ENCODE measurements around the gene TGFBI. TPM values are rescaled to one million over a fixed set of nuclear protein-coding genes. Genes with fewer than 3 reads are reported as not detected.

Gene TGFBI
- total RNA-seq, 1 donor from 2014 or later: 9.5 TPM

DNA sequence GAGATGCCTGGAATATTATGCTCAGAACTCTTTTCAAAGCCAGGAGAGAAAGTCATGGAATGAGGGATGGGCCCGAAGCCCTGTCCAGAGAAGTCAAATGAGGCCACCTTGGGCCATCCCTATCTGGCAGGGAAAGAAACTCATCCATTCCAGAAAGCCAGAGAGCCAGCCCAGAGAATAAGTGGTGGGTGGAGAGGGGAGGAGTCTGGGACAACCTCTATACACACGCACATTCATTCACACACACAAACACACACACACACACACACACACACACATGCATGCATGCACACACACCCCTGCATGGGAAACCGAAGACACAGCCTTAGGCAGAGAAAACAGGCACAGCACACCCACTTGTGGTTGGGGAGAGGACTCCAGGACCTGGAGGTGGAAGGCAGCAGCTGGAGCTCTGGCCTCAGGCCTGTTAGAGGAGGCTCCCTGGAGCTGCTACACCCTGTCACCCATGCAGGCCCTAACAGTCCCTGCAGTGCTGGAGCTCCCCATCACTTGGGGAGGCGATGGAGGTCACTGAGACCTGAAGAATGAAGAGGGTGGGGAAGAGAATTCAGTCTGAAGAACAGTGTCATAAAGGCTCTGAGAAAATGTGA, 38.0 kb downstream of the TGFBI start:
- no peak overlapping the region for H3K4me3 ChIP-seq
- Mint-ChIP-seq H3K9me3 (peaks cover 8% of the 10 kb centered on the region), H3K4me3 (no peak overlapping the region), H3K36me3 (no peaks in the 10 kb centered on the region), H3K27ac (no peak overlapping the region), H3K4me1 (peaks cover 5% of the 10 kb centered on the region), H3K27me3 (ENCODE audit: insufficient read depth, low read depth) (no peaks in the 10 kb centered on the region)
- H3K36me3 ChIP-seq: no peaks in the 10 kb centered on the region
- H3K79me2 ChIP-seq (ENCODE audit: low read depth): no peaks in the 10 kb centered on the region
- DNase-seq (ENCODE audit: low spot score): no peak
- H3K4me1 ChIP-seq: no peaks in the 10 kb centered on the region
- H3K4me2 ChIP-seq: no peak overlapping the region
- no peak overlapping the region for H3K9ac ChIP-seq
- no peaks in the 10 kb centered on the region for H4K20me1 ChIP-seq (ENCODE audit: low read depth)
- TF ChIP-seq EZH2 (IDR thresholded peaks at IDR 0.05) (no peak), EZH2phosphoT487 (IDR thresholded peaks at IDR 0.05) (no peak)
- TF ChIP-seq, protein P1, sequence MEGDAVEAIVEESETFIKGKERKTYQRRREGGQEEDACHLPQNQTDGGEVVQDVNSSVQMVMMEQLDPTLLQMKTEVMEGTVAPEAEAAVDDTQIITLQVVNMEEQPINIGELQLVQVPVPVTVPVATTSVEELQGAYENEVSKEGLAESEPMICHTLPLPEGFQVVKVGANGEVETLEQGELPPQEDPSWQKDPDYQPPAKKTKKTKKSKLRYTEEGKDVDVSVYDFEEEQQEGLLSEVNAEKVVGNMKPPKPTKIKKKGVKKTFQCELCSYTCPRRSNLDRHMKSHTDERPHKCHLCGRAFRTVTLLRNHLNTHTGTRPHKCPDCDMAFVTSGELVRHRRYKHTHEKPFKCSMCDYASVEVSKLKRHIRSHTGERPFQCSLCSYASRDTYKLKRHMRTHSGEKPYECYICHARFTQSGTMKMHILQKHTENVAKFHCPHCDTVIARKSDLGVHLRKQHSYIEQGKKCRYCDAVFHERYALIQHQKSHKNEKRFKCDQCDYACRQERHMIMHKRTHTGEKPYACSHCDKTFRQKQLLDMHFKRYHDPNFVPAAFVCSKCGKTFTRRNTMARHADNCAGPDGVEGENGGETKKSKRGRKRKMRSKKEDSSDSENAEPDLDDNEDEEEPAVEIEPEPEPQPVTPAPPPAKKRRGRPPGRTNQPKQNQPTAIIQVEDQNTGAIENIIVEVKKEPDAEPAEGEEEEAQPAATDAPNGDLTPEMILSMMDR (IDR thresholded peaks at IDR 0.05): no peak
- no peak overlapping the region for H3K27ac ChIP-seq
- H3K9me3 ChIP-seq (ENCODE audit: low read depth): no peaks in the 10 kb centered on the region
- no peaks in the 10 kb centered on the region for H3K27me3 ChIP-seq
- H2AFZ ChIP-seq (replicated peaks): no peak overlapping the region
- H3F3A ChIP-seq (ENCODE audit: low read depth): no peaks in the 10 kb centered on the region

DNA sequence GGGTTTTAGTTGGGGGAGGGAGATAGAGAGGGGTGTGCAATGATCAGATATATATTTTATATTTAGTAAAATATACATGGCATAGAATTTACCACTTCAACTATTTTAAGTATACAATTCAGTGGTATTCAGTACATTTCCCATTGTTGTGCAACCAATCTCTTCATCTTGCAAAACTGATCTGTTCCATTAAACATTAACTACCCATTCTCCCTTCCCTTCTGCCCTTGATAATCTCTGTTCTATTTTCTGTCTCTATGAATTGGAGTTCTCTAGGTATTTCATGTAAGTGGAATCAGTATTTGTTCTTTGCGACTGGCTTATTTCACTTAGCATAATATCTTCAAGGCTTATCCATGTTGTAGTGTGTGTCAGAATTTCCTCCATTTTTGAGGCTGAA, 38.6 kb downstream of the TGFBI start:
- Histone ChIP-seq H3F3A (ENCODE audit: low read depth) (no peaks in the 10 kb centered on the region), H3K9ac (no peak overlapping the region), H3K9me3 (ENCODE audit: low read depth) (no peaks in the 10 kb centered on the region), H3K79me2 (ENCODE audit: low read depth) (no peaks in the 10 kb centered on the region), H4K20me1 (ENCODE audit: low read depth) (no peaks in the 10 kb centered on the region), H3K27me3 (no peaks in the 10 kb centered on the region), H3K4me1 (no peaks in the 10 kb centered on the region), H2AFZ (replicated peaks) (no peak overlapping the region), H3K27ac (no peak overlapping the region), H3K36me3 (no peaks in the 10 kb centered on the region), H3K4me2 (no peak overlapping the region), H3K4me3 (no peak overlapping the region)
- Mint-ChIP-seq H3K36me3 (no peaks in the 10 kb centered on the region), H3K27ac (no peak overlapping the region), H3K4me3 (no peak overlapping the region), H3K4me1 (peaks cover 5% of the 10 kb centered on the region), H3K9me3 (peaks cover 8% of the 10 kb centered on the region), H3K27me3 (ENCODE audit: insufficient read depth, low read depth) (no peaks in the 10 kb centered on the region)
- TF ChIP-seq EZH2 (IDR thresholded peaks at IDR 0.05): no peak
- TF ChIP-seq, protein P1 (IDR thresholded peaks at IDR 0.05): no peak
- DNase-seq (ENCODE audit: low spot score): no peak

DNA sequence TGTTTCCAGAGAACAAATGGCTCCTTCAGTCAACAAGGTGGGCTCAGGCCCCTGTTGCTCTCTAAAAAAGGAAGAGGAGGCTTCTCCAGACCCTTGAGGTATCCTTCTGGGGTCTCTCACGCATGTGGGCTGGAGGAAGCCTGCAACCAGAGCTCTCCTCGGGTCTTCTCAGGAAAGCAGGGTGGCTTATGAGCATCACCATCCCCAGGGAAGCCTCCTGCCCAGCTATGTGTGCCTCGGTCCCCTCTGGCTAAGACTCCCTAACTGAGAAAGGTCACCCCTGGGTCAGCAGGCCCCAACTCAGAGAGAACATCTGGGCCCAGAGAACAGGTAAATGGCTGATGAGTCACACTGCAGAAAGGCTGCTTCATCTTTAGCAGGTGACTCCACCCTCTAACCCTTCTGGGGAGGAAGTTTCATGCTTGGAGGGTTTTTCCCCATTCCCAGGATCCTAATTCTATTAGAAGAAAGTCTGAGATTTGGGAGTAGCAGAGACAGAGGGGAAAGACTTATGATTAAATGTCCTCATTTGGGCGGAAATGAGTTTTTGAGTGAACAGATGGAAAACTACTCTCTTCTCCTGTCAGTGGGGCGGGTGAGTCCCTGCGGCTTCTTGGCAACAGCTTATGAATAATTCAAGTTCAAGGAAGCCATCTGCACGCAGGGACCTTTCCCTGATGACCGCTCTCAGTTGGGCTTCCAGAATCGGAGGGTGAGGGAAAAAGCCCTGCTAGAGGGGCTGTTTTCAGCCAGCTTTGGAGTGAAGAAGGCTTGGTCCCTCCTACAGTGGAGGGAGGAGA, 41.9 kb downstream of the TGFBI start:
- no peaks in the 10 kb centered on the region for H3K27me3 ChIP-seq
- H3K27ac ChIP-seq: no peak overlapping the region
- no peaks in the 10 kb centered on the region for H3K9me3 ChIP-seq (ENCODE audit: low read depth)
- H4K20me1 ChIP-seq (ENCODE audit: low read depth): no peaks in the 10 kb centered on the region
- Mint-ChIP-seq H3K9me3 (peaks cover 8% of the 10 kb centered on the region), H3K27ac (no peak overlapping the region), H3K36me3 (no peaks in the 10 kb centered on the region), H3K4me1 (peaks cover 5% of the 10 kb centered on the region), H3K27me3 (ENCODE audit: insufficient read depth, low read depth) (no peaks in the 10 kb centered on the region), H3K4me3 (no peak overlapping the region)
- no peaks in the 10 kb centered on the region for H3K4me1 ChIP-seq
- H3F3A ChIP-seq (ENCODE audit: low read depth): no peaks in the 10 kb centered on the region
- no peak overlapping the region for H3K4me2 ChIP-seq
- no peak for DNase-seq (ENCODE audit: low spot score)
- H3K9ac ChIP-seq: no peak overlapping the region
- TF ChIP-seq, protein P1 (IDR thresholded peaks at IDR 0.05): no peak
- TF ChIP-seq EZH2 (IDR thresholded peaks at IDR 0.05) (no peak), EZH2phosphoT487 (IDR thresholded peaks at IDR 0.05) (no peak)
- no peaks in the 10 kb centered on the region for H3K36me3 ChIP-seq
- no peak overlapping the region for H3K4me3 ChIP-seq
- no peaks in the 10 kb centered on the region for H3K79me2 ChIP-seq (ENCODE audit: low read depth)
- no peak overlapping the region for H2AFZ ChIP-seq (replicated peaks)
